HS-27A (cell line): Measurements from ENCODE around the gene SRP72.

Source experiments
- DNase-seq: peaks from one replicate; pipeline ENCODE4 v3.0.0-alpha.2; 2012; ENCODE audit warnings: low read depth, missing footprints

The SRP72 gene

GRCh38 chr4:56465599-56466295, 1.7 kb upstream of the SRP72 start:
- DNase-seq: no peak

- peak; percentile 64 for DNase-seq
Observed at GRCh38 chr4:56466296-56466761, 1.1 kb upstream of the SRP72 start.

DNA sequence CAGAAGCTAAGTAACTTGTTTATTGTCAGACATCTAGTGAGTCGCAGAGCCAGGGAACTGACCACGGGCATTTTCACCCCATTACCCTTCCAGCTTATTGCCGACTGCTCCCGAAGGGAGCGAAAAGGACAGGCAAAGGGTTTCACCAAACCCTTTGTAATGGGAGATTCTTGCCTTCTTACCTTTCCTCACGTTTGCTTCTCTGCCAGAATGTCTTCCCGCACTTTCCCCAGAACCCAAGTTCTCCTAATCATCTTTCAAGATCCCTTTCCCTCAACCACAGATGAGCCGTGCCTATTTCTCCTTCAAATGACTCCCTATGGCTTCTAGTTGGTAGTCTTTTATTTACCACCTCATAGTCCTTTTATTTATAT, 520 bp upstream of the SRP72 start:
- no peak for DNase-seq

GRCh38 chr4:56468097-56468422, 643 bp downstream of the SRP72 start:
- DNase-seq: no peak

DNA sequence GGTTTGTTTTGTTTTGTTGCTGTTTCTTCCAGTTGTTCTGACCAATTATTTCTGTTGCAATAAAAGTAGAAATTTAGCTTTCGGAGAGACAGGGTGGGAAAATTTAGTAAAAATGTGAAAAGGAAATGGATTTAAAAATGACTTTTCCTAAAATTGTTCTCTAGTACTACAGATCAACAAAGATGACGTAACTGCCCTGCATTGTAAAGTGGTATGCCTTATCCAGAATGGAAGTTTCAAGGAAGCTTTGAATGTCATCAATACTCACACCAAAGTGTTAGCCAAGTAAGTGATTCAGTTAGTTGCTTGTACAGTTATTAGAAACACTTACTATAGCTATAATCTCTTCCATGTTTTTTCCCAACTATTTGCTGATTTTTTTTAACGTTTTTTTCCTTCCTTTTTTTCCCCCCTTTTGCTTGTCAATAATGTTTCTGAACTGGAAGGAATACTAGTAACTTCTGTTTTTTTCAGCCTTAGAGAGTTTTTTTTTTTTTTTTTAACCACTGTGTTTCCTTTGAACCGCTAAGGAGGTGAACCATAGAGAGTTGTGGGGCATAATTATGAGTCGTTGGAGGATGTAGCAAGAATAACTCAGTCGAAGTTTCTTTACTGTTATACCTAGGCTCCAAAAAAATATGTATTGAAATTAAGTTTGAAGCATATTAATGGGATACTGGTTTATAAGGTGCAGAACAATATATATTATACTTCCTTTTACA, 2.2 kb downstream of the SRP72 start:
- no peak for DNase-seq

DNA sequence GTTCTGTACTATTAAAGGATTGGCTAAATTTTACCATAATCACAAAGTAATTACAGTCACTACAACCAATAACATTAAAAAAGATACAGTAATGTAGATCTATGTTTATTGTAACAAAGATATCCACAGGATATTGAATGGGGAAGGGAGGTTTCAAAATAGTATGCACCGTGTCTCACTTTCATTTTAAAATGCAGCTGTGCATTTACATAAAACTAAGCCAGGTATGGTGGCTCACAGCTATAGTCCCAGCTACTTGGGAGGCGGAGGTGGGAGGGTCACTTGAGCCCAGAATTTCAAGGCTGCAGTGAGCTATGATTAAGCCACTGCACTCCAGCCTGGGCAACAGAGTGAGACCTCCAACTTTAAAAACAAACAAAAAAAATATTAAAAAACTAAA, 8.5 kb downstream of the SRP72 start:
- no peak for DNase-seq

GRCh38 chr4:56477192-56477702, 9.8 kb downstream of the SRP72 start:
- DNase-seq: no peak

DNA sequence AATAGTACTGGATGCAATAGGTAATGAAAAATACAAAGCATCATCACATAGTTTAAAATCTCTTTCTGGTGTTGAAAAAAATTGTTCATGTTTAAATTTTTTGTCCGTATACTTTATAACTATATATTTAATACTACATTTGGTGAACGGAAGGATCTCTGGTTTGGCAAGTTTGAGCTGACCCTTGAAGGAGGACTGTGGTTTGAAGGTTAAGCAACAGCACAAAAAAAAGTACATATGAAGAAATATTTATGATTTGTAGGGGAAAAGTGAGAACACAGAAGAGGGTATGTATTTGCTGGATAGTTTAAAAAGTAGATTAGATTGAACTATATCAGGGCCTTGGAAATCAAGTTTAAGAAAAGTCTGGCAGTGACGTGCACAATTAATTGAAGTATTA, 13.3 kb downstream of the SRP72 start:
- no peak for DNase-seq

GRCh38 chr4:56496241-56496640, 28.8 kb downstream of the SRP72 start:
- no peak for DNase-seq

DNA sequence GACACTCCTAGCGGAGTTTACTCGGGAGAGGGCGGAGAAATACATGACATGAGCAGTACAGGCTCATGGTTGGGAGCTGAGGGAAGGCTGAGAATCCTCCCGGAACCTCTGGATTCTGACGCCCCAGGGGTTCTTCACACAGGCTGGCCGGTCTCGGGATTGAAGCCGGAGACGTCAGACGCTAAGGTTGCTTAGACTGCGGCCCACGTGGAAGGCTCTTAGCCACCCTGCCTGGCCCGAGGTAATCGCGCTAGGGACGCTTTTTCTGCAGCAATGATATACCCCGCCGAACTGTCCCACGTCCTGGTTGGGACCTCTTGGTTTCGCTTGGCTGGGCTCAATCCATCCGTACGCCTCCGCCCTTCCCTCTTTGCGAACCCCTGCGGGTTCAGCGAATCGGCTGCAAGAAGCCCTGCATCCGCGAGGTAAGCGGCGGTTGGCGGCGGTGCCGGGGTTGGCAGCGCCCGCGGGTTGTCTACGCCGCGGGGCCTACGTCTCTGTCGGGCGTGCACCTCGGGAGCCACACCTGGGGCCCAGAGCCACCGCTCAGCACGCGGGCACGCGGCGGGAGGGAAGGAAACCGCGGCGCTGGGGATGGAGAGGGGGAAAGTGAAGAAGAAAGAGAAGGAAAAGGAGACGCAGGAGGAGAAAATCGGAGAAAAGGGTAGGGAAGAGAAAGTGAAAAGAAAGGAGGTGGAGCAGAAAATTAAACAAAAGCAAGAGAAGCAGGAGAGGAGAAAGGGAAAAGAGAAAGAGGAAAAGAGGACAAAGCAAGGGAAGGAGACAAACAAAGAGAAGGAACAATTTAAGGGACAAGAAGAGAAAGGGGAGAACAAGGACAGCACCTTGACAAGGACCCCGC, 38.1 kb downstream of the SRP72 start, which contains the start of gene ARL9:
ARL9 (plus strand) TSS at position 523 of the 862 bp plus-strand sequence; CDS start at position 595, 72 bp downstream.
- DNase-seq: no peak

DNA sequence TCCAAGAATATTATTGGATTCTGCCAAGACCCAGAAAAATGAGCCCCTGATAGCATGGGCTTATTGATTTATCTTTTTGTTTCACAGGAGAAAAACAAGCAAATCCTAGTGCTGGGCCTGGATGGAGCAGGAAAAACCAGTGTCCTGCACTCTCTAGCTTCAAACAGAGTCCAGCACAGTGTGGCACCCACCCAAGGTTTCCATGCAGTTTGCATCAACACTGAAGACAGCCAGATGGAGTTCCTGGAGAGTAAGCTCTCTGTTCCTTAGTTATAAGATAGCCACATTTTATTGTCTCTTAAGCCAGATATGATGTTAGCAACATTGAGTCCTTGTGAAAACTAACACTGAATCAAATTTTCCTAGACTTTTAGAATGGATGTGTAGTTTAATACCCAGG, 43.7 kb downstream of the SRP72 start:
- DNase-seq: no peak

GRCh38 chr4:56512166-56512565, 44.7 kb downstream of the SRP72 start:
- no peak for DNase-seq

DNA sequence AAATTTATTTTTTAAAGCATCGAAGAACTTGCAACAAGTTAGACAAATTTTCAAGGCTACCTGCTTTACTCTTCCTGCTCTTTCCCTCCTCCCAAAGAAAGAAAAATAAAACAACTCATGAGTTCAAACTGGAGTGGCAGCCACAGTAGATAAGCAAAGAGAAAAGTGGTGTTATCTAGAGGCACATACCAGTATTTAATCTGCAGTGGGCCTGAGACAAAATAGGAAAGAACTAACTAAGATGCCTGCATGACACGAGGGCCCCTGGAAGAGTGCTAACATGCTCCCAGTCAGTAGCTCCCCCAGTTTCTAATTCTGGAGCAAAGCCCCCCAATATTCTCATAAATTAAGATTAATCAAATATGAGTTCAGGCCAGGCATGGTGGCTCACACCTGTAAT, 46.1 kb downstream of the SRP72 start:
- no peak for DNase-seq

GRCh38 chr4:56530269-56531148, 63.1 kb downstream of the SRP72 start:
- DNase-seq: peak; percentile 64

- DNase-seq: no peak
Observed at GRCh38 chr4:56531149-56531770, 63.8 kb downstream of the SRP72 start.

- DNase-seq: no peak
Observed at GRCh38 chr4:56531823-56532222, 64.4 kb downstream of the SRP72 start.

- DNase-seq: no peak
Observed at GRCh38 chr4:56532239-56532638, 64.8 kb downstream of the SRP72 start.

- DNase-seq: no peak
Observed at GRCh38 chr4:56535915-56536314, 68.5 kb downstream of the SRP72 start.

- DNase-seq: no peak
Observed at GRCh38 chr4:56537147-56537546, 69.7 kb downstream of the SRP72 start.

- DNase-seq: no peak
Observed at GRCh38 chr4:56540826-56541225, 73.4 kb downstream of the SRP72 start.

- DNase-seq: no peak
Observed at GRCh38 chr4:56544573-56545131, 77.2 kb downstream of the SRP72 start.
